H1 (cell line): ENCODE results near the gene HTATSF1. TPM values are rescaled to one million over a fixed set of nuclear protein-coding genes. Genes with fewer than 3 reads are reported as not detected.

Source experiments
- CTCF ChIA-PET: fragments of 300-600 bp; sonication (Branson Sonifier 250); formaldehyde crosslinking; loops from one replicate; lab custom pipeline; 2021; ENCODE audit not compliant: partially characterized antibody; lab: Charles Lee
- POLR2A ChIA-PET: fragments of 300-600 bp; sonication (Branson Sonifier 250); formaldehyde crosslinking; loops from one replicate; lab custom pipeline; 2021; ENCODE audit warnings: inconsistent platforms; ENCODE audit not compliant: partially characterized antibody; lab: Charles Lee
- DNase-seq, 2 experiments: peaks; one replicate each; pipeline versions ENCODE4 v3.0.0 to v3.0.0-alpha.2; 2010 to 2022; ENCODE audit warnings: low spot score in 2 of 2, low read depth in 1 of 2, mixed read lengths in 1 of 2
- FAIRE-seq: peaks from 2 replicates; lab custom pipeline; 2011; peaks lifted over from hg19 to GRCh38; lab: Jason Lieb, UNC
- H2AFZ ChIP-seq: 2 replicates; pipeline ENCODE4 v1.8.1; 2012; ENCODE audit warnings: low read length, inconsistent platforms
- H2AK5ac ChIP-seq: 2 replicates; pipeline ENCODE4 v1.6.1; 2013; ENCODE audit warnings: low read depth, low read length
- H2BK120ac ChIP-seq: replicated peaks from 2 replicates; pipeline ENCODE3; 2013; ENCODE audit warnings: low read depth, low read length, inconsistent platforms
- H2BK12ac ChIP-seq: 2 replicates; pipeline ENCODE4 v1.6.1; 2013; ENCODE audit warnings: low read depth, low read length
- H2BK15ac ChIP-seq: 2 replicates; pipeline ENCODE4 v1.6.1; 2013; ENCODE audit warnings: low read length
- H2BK20ac ChIP-seq: 2 replicates; pipeline ENCODE4 v1.6.1; 2013; ENCODE audit warnings: low read length
- H2BK5ac ChIP-seq: 2 replicates; pipeline ENCODE4 v1.6.1; 2013; ENCODE audit warnings: low read depth, low read length
- H3K14ac ChIP-seq: 2 replicates; pipeline ENCODE4 v1.6.1; 2013; ENCODE audit warnings: inconsistent platforms; ENCODE audit not compliant: insufficient read length
- H3K18ac ChIP-seq: 2 replicates; pipeline ENCODE4 v1.6.1; 2013; ENCODE audit warnings: low read length; ENCODE audit errors: extremely low read depth
- H3K23ac ChIP-seq: 2 replicates; pipeline ENCODE4 v1.6.1; 2013; ENCODE audit warnings: inconsistent platforms; ENCODE audit not compliant: insufficient read length
- H3K23me2 ChIP-seq: 2 replicates; pipeline ENCODE4 v1.6.1; 2013; ENCODE audit warnings: low read depth, low read length
- H3K27ac ChIP-seq: 2 replicates; pipeline ENCODE4 v1.6.1; 2011; ENCODE audit warnings: low read depth, low read length, inconsistent platforms
- H3K27me3 ChIP-seq, 4 experiments: replicated peaks in 1 of 4; 1 replicate in 1 of 4; 2 replicates in 3 of 4; pipeline versions ENCODE4 v1.6.1 to v1.8.1; 2011 to 2013; ENCODE audit warnings: low read length in 3 of 4, mild to moderate bottlenecking in 3 of 4, inconsistent platforms in 2 of 4, mixed read lengths in 2 of 4, moderate library complexity in 1 of 4; ENCODE audit not compliant: control insufficient read depth in 3 of 4, insufficient read depth in 3 of 4; ENCODE audit errors: extremely low read depth in 1 of 4
- H3K36me3 ChIP-seq, 4 experiments: 2 replicates each; pipeline versions ENCODE4 v1.6.1 to v1.8.1; 2011 to 2013; ENCODE audit warnings: mild to moderate bottlenecking in 4 of 4, low read length in 3 of 4, moderate library complexity in 2 of 4, control low read depth in 1 of 4, inconsistent platforms in 1 of 4; ENCODE audit not compliant: insufficient read depth in 4 of 4, control insufficient read depth in 2 of 4
- H3K4ac ChIP-seq: replicated peaks from 2 replicates; pipeline ENCODE3; 2013; ENCODE audit warnings: low read length, low read depth, mixed read lengths, inconsistent platforms; ENCODE audit not compliant: insufficient read length
- H3K4me1 ChIP-seq, 4 experiments: replicated peaks in 1 of 4; 1 replicate in 1 of 4; 2 replicates in 3 of 4; pipeline versions ENCODE4 v1.6.1 to v1.8.1; 2011 to 2013; ENCODE audit warnings: low read length in 3 of 4, inconsistent platforms in 2 of 4, mixed read lengths in 1 of 4; ENCODE audit not compliant: insufficient read depth in 4 of 4, control insufficient read depth in 3 of 4
- H3K4me2 ChIP-seq, 2 experiments: 2 replicates each; pipeline versions ENCODE4 v1.6.1 to v1.8.1; 2011 to 2013; ENCODE audit warnings: low read depth in 2 of 2, low read length in 2 of 2, control low read depth in 1 of 2, inconsistent platforms in 1 of 2, mild to moderate bottlenecking in 1 of 2; ENCODE audit not compliant: insufficient read depth in 1 of 2
- H3K4me3 ChIP-seq, 4 experiments: fragments of 200-600, 300-600 bp in 1 of 4; sonication (generic), shearing (Covaris generic), sonication (Bioruptor Twin) in 1 of 4; 2 replicates each; pipeline versions ENCODE4 v1.5.1 to v1.8.1; 2011 to 2016; ENCODE audit warnings: low read length in 4 of 4, low read depth in 3 of 4, control low read depth in 2 of 4, inconsistent platforms in 2 of 4, mild to moderate bottlenecking in 2 of 4, mixed read lengths in 1 of 4, moderate library complexity in 1 of 4; ENCODE audit not compliant: insufficient read depth in 2 of 4; ENCODE audit errors: extremely low read depth in 1 of 4
- H3K56ac ChIP-seq: replicated peaks from 2 replicates; pipeline ENCODE3; 2013; ENCODE audit warnings: low read depth, mild to moderate bottlenecking, mixed read lengths, low read length, inconsistent platforms; ENCODE audit not compliant: insufficient read length
- H3K79me1 ChIP-seq: 2 replicates; pipeline ENCODE4 v1.6.1; 2013; ENCODE audit warnings: low read depth, low read length, control low read depth
- H3K79me2 ChIP-seq, 2 experiments: 2 replicates each; pipeline versions ENCODE4 v1.6.1 to v1.8.1; 2012 to 2013; ENCODE audit warnings: low read length in 2 of 2, mild to moderate bottlenecking in 2 of 2, inconsistent platforms in 1 of 2; ENCODE audit not compliant: insufficient read depth in 2 of 2, control insufficient read depth in 1 of 2
- H3K9ac ChIP-seq, 4 experiments: replicated peaks in 1 of 4; 1 replicate in 1 of 4; 2 replicates in 3 of 4; pipeline versions ENCODE4 v1.6.1 to v1.8.1; 2011 to 2013; ENCODE audit warnings: low read depth in 3 of 4, low read length in 3 of 4, control low read depth in 2 of 4, mild to moderate bottlenecking in 2 of 4, moderate library complexity in 2 of 4, inconsistent platforms in 1 of 4; ENCODE audit errors: extremely low read depth in 1 of 4
- H3K9me3 ChIP-seq, 2 experiments: 2 replicates each; pipeline versions ENCODE4 v1.6.1 to v1.8.1; 2012 to 2013; ENCODE audit warnings: mild to moderate bottlenecking in 2 of 2, moderate library complexity in 2 of 2, control low read depth in 1 of 2, inconsistent platforms in 1 of 2, low read depth in 1 of 2, low read length in 1 of 2, mixed read lengths in 1 of 2; ENCODE audit not compliant: insufficient read depth in 2 of 2
- H4K20me1 ChIP-seq, 2 experiments: replicated peaks in 1 of 2; 2 replicates each; pipeline versions ENCODE3 to v1.8.1; 2011 to 2013; ENCODE audit warnings: inconsistent platforms in 2 of 2, low read length in 2 of 2, mild to moderate bottlenecking in 1 of 2; ENCODE audit not compliant: insufficient read depth in 2 of 2, control insufficient read depth in 1 of 2
- H4K5ac ChIP-seq: 2 replicates; pipeline ENCODE4 v1.6.1; 2013; ENCODE audit warnings: low read length, low read depth, mixed read lengths, inconsistent platforms; ENCODE audit not compliant: insufficient read length
- H4K8ac ChIP-seq: 2 replicates; pipeline ENCODE4 v1.8.0; 2013; ENCODE audit warnings: mild to moderate bottlenecking, moderate library complexity, low read length, inconsistent platforms; ENCODE audit not compliant: insufficient read depth; ENCODE audit errors: extremely low read depth
- H4K91ac ChIP-seq: replicated peaks from 2 replicates; pipeline ENCODE3; 2013; ENCODE audit warnings: low read length, mixed read lengths, inconsistent platforms; ENCODE audit not compliant: insufficient read length
- BACH1 ChIP-seq: IDR thresholded peaks from 2 replicates; pipeline ENCODE4 v1.6.1; 2012; ENCODE audit warnings: low read length, improper control_type of control experiment
- CTBP2 ChIP-seq: IDR thresholded peaks from 2 replicates; pipeline ENCODE4 v1.7.0; 2011; ENCODE audit warnings: borderline replicate concordance, mild to moderate bottlenecking, moderate library complexity, mixed read lengths, low read length; ENCODE audit not compliant: insufficient read depth, insufficient read length
- KDM4A ChIP-seq: IDR thresholded peaks from one replicate; pipeline ENCODE4 v1.7.1; 2012; ENCODE audit warnings: low read depth, mild to moderate bottlenecking, moderate library complexity, low read length, inconsistent platforms; ENCODE audit not compliant: severe bottlenecking
- RBBP5 ChIP-seq: IDR thresholded peaks from 2 replicates; pipeline ENCODE4 v1.7.1; 2012; ENCODE audit warnings: low read depth, mild to moderate bottlenecking, inconsistent platforms, low read length, moderate library complexity, borderline replicate concordance
- TAF7 ChIP-seq: optimal IDR thresholded peaks from 2 replicates; pipeline ENCODE3; 2011; ENCODE audit warnings: low read depth, mild to moderate bottlenecking, inconsistent platforms, low read length, moderate library complexity, borderline replicate concordance
- TEAD4 ChIP-seq: IDR thresholded peaks from 2 replicates; pipeline ENCODE4 v1.6.1; 2012; ENCODE audit warnings: low read depth, low read length, inconsistent platforms, mixed read lengths
- WGBS, 2 experiments: shearing (Covaris generic) in 1 of 2; methylation state at CpG; one replicate each; pipeline versions ENCODE4 v1.1.6 to v1.1.7; 2013 to 2015; ENCODE audit warnings: low lambda C conversion rate in 2 of 2, mixed read lengths in 2 of 2, inconsistent platforms in 1 of 2, low coverage in 1 of 2, missing lambda C conversion rate in 1 of 2; ENCODE audit not compliant: insufficient replicate concordance in 2 of 2, insufficient coverage in 1 of 2, insufficient read length in 1 of 2; ENCODE audit errors: extremely low coverage in 1 of 2, missing lambda C conversion rate in 1 of 2; 5-methylcytosine and 5-hydroxymethylcytosine counted together
- polyA plus RNA-seq, 7 experiments: library from polyadenylated mRNA; depleted of rRNA in 3 of 7; stranded (reverse) in 5 of 7; unstranded in 2 of 7; fragments of >200 nt in 5 of 7; fragments of 200-250 nt in 2 of 7; gene quantifications; 1 replicate in 5 of 7; 2 replicates in 1 of 7; 4 replicates in 1 of 7; pipeline versions ENCODE4 v1.2.1 to v1.2.3, GENCODE V29; 2011 to 2013; ENCODE audit warnings: missing spikeins in 2 of 7, mixed read lengths in 2 of 7
- total RNA-seq: library from RNA; stranded (reverse); fragmentation: NEBNext Ultra II Directional; extraction: Animal tissue kit (Norgen Biotek cat#: 25700); gene quantifications from 2 replicates; pipeline ENCODE4 v1.2.1, GENCODE V29; 2021
- TF ChIP-seq, protein P1 (sequence below): IDR thresholded peaks from 2 replicates; pipeline ENCODE4 v1.6.1; 2011; ENCODE audit warnings: low read depth, mild to moderate bottlenecking, low read length; ENCODE audit not compliant: insufficient read depth

The HTATSF1 gene
- total and polyA plus RNA-seq, 2 of the 8 experiments (the other 6 are each of a cell fraction or from before 2014, with no cell fraction given): 1.2 to 49.3 TPM

DNA sequence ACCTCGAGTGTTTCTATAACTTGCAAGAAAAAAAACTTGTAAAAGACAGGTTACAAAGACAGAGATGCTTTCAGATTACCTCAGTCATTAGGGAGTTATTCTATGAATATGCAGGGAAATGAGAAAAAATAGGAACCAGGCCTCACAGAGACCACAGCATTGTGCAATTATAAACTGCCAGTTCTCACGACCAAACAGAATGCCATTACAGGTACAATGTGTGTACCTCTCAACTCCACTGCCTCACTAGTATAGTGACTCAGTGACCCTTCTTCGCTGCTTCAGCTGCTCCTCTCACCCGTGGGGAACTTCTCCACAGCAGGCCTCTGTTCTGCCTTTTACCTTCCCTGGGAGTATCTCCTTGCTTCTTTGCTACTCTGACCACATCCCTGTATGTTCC is 2.3 kb upstream of the HTATSF1 start:
- no peaks in the 10 kb centered on the region for H3K4me1 ChIP-seq
- no peak overlapping the region for H3K4ac ChIP-seq
- no peaks in the 10 kb centered on the region for H3K79me1 ChIP-seq
- peaks cover 0 to 2% of the 10 kb centered on the region in 2 experiments for H4K20me1 ChIP-seq
- 93% methylated on average over 2 of the region's 4 CpGs; no CpG with 5 or more reads in 1 of the 2 experiments for whole genome bisulfite sequencing, 2 experiments
- no peak overlapping the region for H3K23ac ChIP-seq
- no peaks in the 10 kb centered on the region for H3K27me3 ChIP-seq
- H2BK12ac ChIP-seq: no peak overlapping the region
- H3K18ac ChIP-seq: no peak overlapping the region
- no peak overlapping the region for H4K91ac ChIP-seq
- no peak overlapping the region for H2BK20ac ChIP-seq
- no peaks in the 10 kb centered on the region for H3K9me3 ChIP-seq
- no peak overlapping the region for H2AK5ac ChIP-seq
- ChIA-PET CTCF (no interaction called here), POLR2A (no interaction called here)
- FAIRE-seq (no peak), DNase-seq (no peak)
- H2BK120ac ChIP-seq: no peak overlapping the region
- H2AFZ ChIP-seq: no peak overlapping the region
- no peak overlapping the region for H3K27ac ChIP-seq
- H3K4me2 ChIP-seq: no peak overlapping the region
- H3K14ac ChIP-seq: no peak overlapping the region
- no peak overlapping the region for H3K9ac ChIP-seq
- no peak overlapping the region for H4K5ac ChIP-seq
- no peak overlapping the region for H3K56ac ChIP-seq
- peaks cover 0 to 19% of the 10 kb centered on the region in 2 experiments; a peak in 3 of 4 replicates for H3K79me2 ChIP-seq
- H3K4me3 ChIP-seq: no peak overlapping the region
- H2BK15ac ChIP-seq: no peak overlapping the region
- no peak overlapping the region for H2BK5ac ChIP-seq
- H4K8ac ChIP-seq: no peak overlapping the region
- H3K36me3 ChIP-seq: peaks cover 0 to 3% (median 0%) of the 10 kb centered on the region in 4 experiments; a peak in 1 of 8 replicates
- H3K23me2 ChIP-seq: no peaks in the 10 kb centered on the region
- no peak for TF ChIP-seq RBBP5
- TF ChIP-seq BACH1: no peak
- TF ChIP-seq, protein P1, sequence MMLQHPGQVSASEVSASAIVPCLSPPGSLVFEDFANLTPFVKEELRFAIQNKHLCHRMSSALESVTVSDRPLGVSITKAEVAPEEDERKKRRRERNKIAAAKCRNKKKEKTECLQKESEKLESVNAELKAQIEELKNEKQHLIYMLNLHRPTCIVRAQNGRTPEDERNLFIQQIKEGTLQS: no peak
- no peak for TF ChIP-seq TEAD4
- TF ChIP-seq CTBP2: no peak
- no peak for TF ChIP-seq TAF7
- no peak for TF ChIP-seq KDM4A
